WTC11 (cell line): ENCODE data around the gene PROZ. TPM values are rescaled to one million over a fixed set of nuclear protein-coding genes. Genes with fewer than 3 reads are reported as not detected.

ENCODE experiments used
- ATAC-seq: fragments of 200-7000 bp; cut with Tn5 transposase; 2 replicates; pipeline ENCODE4 v1.10.0; 2021; ENCODE audit warnings: mild to moderate bottlenecking, moderate library complexity
- CTCF ChIA-PET: fragments of 300-600 bp; sonication (Branson Sonifier 250); formaldehyde crosslinking; loops from one replicate; lab custom pipeline; 2021; ENCODE audit warnings: antibody characterized with exemption; lab: Charles Lee
- POLR2A ChIA-PET: fragments of 350-600 bp; sonication (Branson Sonifier 250); formaldehyde crosslinking; loops from one replicate; lab custom pipeline; 2021; ENCODE audit warnings: antibody characterized with exemption; lab: Charles Lee
- DNase-seq: peaks from one replicate; pipeline ENCODE4 v3.0.0; 2021; ENCODE audit warnings: low spot score
- H3K27ac Mint-ChIP-seq: 2 replicates; pipeline ENCODE4 v1.8.0; 2021; ENCODE audit warnings: mixed read lengths
- H3K27me3 Mint-ChIP-seq: 2 replicates; pipeline ENCODE4 v1.8.0; 2021; ENCODE audit warnings: low read depth, mild to moderate bottlenecking, moderate library complexity, mixed read lengths
- H3K36me3 Mint-ChIP-seq: 2 replicates; pipeline ENCODE4 v1.8.0; 2021; ENCODE audit warnings: mixed read lengths
- H3K4me1 Mint-ChIP-seq: 2 replicates; pipeline ENCODE4 v1.8.0; 2022; ENCODE audit warnings: mixed read lengths
- H3K4me3 Mint-ChIP-seq: 2 replicates; pipeline ENCODE4 v1.8.0; 2021; ENCODE audit warnings: mild to moderate bottlenecking, moderate library complexity, mixed read lengths
- H3K9me3 Mint-ChIP-seq: 2 replicates; pipeline ENCODE4 v1.8.0; 2021; ENCODE audit warnings: mixed read lengths
- CDX4 ChIP-seq: fragments of 250-450 bp; sonication (Bioruptor Pico); IDR thresholded peaks from 2 replicates; pipeline ENCODE4 v1.9.0; 2021; ENCODE audit warnings: moderate library complexity, mild to moderate bottlenecking, inconsistent platforms, borderline replicate concordance
- CREB1 ChIP-seq: sonication (generic); formaldehyde crosslinking; IDR thresholded peaks from 2 replicates; pipeline ENCODE4 v1.8.0; 2023; ENCODE audit warnings: mild to moderate bottlenecking, missing genetic modification reagents
- ESRRA ChIP-seq: sonication (generic); formaldehyde crosslinking; IDR thresholded peaks from 2 replicates; pipeline ENCODE4 v1.8.1; 2022; ENCODE audit warnings: mild to moderate bottlenecking, missing genetic modification reagents, borderline replicate concordance
- ETV6 ChIP-seq: sonication (generic); formaldehyde crosslinking; IDR thresholded peaks from 2 replicates; pipeline ENCODE4 v1.8.1; 2022; ENCODE audit warnings: mild to moderate bottlenecking, missing genetic modification reagents
- FOXP1 ChIP-seq: sonication (generic); formaldehyde crosslinking; IDR thresholded peaks from 2 replicates; pipeline ENCODE4 v1.8.0; 2022; ENCODE audit warnings: missing genetic modification reagents, mild to moderate bottlenecking, moderate library complexity, borderline replicate concordance
- HMGA2 ChIP-seq: fragments of 250-450 bp; sonication (Bioruptor Pico); IDR thresholded peaks from 2 replicates; pipeline ENCODE4 v1.4.0; 2021; ENCODE audit warnings: mild to moderate bottlenecking, moderate library complexity
- KAT7 ChIP-seq: sonication (generic); formaldehyde crosslinking; IDR thresholded peaks from 2 replicates; pipeline ENCODE4 v1.8.1; 2023; ENCODE audit warnings: missing genetic modification reagents, mild to moderate bottlenecking, borderline replicate concordance
- MYBL2 ChIP-seq: sonication (generic); formaldehyde crosslinking; IDR thresholded peaks from 2 replicates; pipeline ENCODE4 v1.8.1; 2023; ENCODE audit warnings: mild to moderate bottlenecking, moderate library complexity, missing genetic modification reagents
- NR2C2 ChIP-seq: sonication (generic); formaldehyde crosslinking; IDR thresholded peaks from 2 replicates; pipeline ENCODE4 v1.8.0; 2022; ENCODE audit warnings: mild to moderate bottlenecking, missing genetic modification reagents
- PRRX2 ChIP-seq: fragments of 250-450 bp; sonication (Bioruptor Pico); IDR thresholded peaks from 2 replicates; pipeline ENCODE4 v1.8.0; 2021; ENCODE audit warnings: mild to moderate bottlenecking
- RELA ChIP-seq: sonication (generic); formaldehyde crosslinking; IDR thresholded peaks from 2 replicates; pipeline ENCODE4 v1.8.1; 2022; ENCODE audit warnings: missing genetic modification reagents, mild to moderate bottlenecking, borderline replicate concordance
- ZBTB21 ChIP-seq: sonication (generic); formaldehyde crosslinking; IDR thresholded peaks from 2 replicates; pipeline ENCODE4 v1.8.1; 2023; ENCODE audit warnings: mild to moderate bottlenecking, missing genetic modification reagents, borderline replicate concordance
- ZMAT4 ChIP-seq: fragments of 250-450 bp; sonication (Bioruptor Pico); IDR thresholded peaks from 2 replicates; pipeline ENCODE4 v1.9.0; 2021; ENCODE audit warnings: mild to moderate bottlenecking
- ZNF263 ChIP-seq: sonication (generic); formaldehyde crosslinking; IDR thresholded peaks from 2 replicates; pipeline ENCODE4 v1.8.1; 2022; ENCODE audit warnings: low read depth, mild to moderate bottlenecking, moderate library complexity, missing genetic modification reagents
- ZNF317 ChIP-seq: sonication (generic); formaldehyde crosslinking; IDR thresholded peaks from 2 replicates; pipeline ENCODE4 v1.8.1; 2023; ENCODE audit warnings: low read depth, mild to moderate bottlenecking, moderate library complexity, missing genetic modification reagents, borderline replicate concordance
- ZNF416 ChIP-seq: fragments of 250-450 bp; sonication (Bioruptor Pico); IDR thresholded peaks from 2 replicates; pipeline ENCODE4 v1.9.0; 2021; ENCODE audit warnings: mild to moderate bottlenecking, inconsistent platforms
- ZNF423 ChIP-seq: fragments of 250-450 bp; sonication (Bioruptor Pico); IDR thresholded peaks from 2 replicates; pipeline ENCODE4 v2.1.2; 2022; ENCODE audit warnings: mild to moderate bottlenecking, moderate library complexity
- ZSCAN18 ChIP-seq: fragments of 250-450 bp; sonication (Bioruptor Pico); IDR thresholded peaks from 2 replicates; pipeline ENCODE4 v2.1.2; 2022; ENCODE audit warnings: mild to moderate bottlenecking, moderate library complexity
- total RNA-seq: library from RNA; stranded (reverse); gene quantifications from 3 replicates; pipeline ENCODE4 v1.2.3, GENCODE V29; 2021
- TF ChIP-seq, protein P1 (sequence below): sonication (generic); formaldehyde crosslinking; IDR thresholded peaks from 2 replicates; pipeline ENCODE4 v1.8.1; 2023; ENCODE audit warnings: mild to moderate bottlenecking, missing genetic modification reagents
- TF ChIP-seq, protein P2 (sequence below): sonication (generic); formaldehyde crosslinking; IDR thresholded peaks from 2 replicates; pipeline ENCODE4 v1.8.1; 2022; ENCODE audit warnings: mild to moderate bottlenecking, moderate library complexity, missing genetic modification reagents
- TF ChIP-seq, protein P3 (sequence below): sonication (generic); formaldehyde crosslinking; IDR thresholded peaks from 2 replicates; pipeline ENCODE4 v1.8.0; 2023; ENCODE audit warnings: mild to moderate bottlenecking, missing genetic modification reagents
- TF ChIP-seq, protein P4 (sequence below): sonication (generic); formaldehyde crosslinking; IDR thresholded peaks from 2 replicates; pipeline ENCODE4 v1.8.0; 2022; ENCODE audit warnings: mild to moderate bottlenecking, missing genetic modification reagents

PROZ gene
- total RNA-seq, 1 experiment from 2014 or later, result not detected

DNA sequence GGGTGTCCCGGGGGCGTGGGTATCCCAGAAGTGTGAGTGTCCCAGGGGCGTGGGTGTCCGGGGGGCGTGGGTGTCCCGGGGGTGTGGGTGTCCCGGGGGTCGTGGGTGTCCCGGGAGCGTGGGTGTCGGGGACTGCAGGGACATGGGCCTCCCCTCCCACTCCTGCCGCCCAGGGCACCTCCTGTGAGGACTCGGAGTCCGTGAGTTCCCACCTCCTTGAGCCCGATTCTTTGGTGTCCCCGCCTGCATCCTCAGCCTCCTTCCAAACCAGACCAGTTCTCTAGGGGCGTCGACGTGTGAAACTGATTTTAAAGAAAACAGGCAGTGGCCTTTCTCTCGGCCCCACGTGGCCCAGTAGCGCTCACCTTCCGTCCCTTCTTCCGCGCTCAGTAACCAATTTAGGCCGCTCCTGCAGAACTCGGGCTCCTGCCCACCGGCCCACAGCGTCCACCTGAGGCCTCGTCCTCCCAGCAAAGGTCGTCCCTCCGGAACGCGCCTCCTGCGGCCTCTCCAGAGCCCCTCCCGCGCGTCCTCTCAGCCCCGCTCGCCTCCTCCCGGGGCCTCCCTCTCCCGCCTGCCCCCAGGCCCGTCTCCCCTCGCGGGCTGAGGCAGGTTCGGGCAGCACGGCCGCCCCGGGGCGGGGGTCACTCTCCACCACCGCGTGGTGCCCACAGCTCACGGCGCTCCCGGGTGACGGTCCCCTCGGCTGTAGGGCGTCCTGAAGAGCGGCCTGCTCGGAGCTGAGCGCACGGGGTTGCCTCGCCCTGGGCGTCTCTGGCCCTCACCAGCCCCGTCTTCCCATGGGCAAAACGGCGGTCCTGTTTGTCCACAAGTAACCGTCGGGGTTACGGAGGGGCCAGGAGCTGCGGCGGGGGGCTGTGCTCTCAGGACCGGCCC is 49.0 kb upstream of the PROZ start (continued):
- TF ChIP-seq ZSCAN18 (CRISPR knock-in tag) (no peak), ZNF416 (CRISPR knock-in tag) (no peak), ESRRA (CRISPR knock-in tag) (no peak), ETV6 (CRISPR knock-in tag) (0 out of 2 replicates have a peak, but pooled peaks have one; percentile 36), PRRX2 (CRISPR knock-in tag) (no peak), KAT7 (CRISPR knock-in tag) (no peak), ZMAT4 (CRISPR knock-in tag) (no peak), NR2C2 (CRISPR knock-in tag) (no peak), CREB1 (CRISPR knock-in tag) (0 out of 2 replicates have a peak, but pooled peaks have one; percentile 28), MYBL2 (CRISPR knock-in tag) (no peak), CDX4 (CRISPR knock-in tag) (no peak), ZNF317 (CRISPR knock-in tag) (no peak)
- TF ChIP-seq, protein P1, sequence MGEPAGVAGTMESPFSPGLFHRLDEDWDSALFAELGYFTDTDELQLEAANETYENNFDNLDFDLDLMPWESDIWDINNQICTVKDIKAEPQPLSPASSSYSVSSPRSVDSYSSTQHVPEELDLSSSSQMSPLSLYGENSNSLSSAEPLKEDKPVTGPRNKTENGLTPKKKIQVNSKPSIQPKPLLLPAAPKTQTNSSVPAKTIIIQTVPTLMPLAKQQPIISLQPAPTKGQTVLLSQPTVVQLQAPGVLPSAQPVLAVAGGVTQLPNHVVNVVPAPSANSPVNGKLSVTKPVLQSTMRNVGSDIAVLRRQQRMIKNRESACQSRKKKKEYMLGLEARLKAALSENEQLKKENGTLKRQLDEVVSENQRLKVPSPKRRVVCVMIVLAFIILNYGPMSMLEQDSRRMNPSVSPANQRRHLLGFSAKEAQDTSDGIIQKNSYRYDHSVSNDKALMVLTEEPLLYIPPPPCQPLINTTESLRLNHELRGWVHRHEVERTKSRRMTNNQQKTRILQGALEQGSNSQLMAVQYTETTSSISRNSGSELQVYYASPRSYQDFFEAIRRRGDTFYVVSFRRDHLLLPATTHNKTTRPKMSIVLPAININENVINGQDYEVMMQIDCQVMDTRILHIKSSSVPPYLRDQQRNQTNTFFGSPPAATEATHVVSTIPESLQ (CRISPR knock-in tag), result no peak

DNA sequence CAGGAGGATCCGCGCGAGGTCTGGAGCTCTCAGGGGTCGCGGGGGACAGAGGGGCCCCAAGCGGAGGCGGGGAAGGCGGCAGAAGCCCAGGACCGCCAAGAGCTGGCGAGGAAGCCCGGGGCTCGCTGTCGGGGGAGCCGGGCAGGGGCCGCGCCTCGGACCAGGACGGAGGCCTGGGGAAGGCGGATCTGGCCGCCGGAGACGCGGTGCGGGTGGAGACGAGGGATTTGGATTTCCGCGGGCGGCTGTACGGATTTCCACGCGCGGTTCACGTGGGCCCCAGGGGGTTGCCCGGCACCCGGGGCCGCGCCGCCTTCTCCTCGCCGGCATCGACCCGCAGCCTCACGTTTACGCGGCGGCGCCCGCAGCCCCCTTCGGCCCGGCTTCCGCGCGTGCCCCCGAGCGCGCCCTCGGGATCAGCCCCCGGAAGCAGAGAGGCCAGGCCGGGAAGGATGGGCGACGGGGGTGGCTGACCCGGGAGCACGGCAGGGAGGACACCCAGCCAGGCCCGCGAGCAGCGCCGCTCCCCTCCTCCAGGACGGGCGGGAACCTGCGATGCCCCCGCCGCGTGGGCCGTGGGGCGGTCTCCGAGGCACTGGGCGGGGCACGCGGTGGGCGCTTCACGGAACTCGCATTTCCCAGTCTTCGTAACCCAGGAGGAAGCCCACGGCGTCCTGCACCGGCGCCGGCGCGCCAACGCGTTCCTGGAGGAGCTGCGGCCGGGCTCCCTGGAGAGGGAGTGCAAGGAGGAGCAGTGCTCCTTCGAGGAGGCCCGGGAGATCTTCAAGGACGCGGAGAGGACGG is 48.2 kb upstream of the PROZ start:
- CTCF ChIA-PET, result interaction anchor here (1.0 to 1.2 kb wide), 2 partner anchors 20 to 81 kb away, joined by 3 to 5 read pairs; no protein-coding TSS in a partner anchor
- Mint-ChIP-seq H3K27ac (no peak overlapping the region), H3K4me1 (peaks cover 8% of the 10 kb centered on the region), H3K9me3 (peaks cover 6% of the 10 kb centered on the region), H3K4me3 (peak overlapping the region; percentile 55), H3K36me3 (0 out of 2 replicates have a peak, but pooled peaks cover 2% of the 10 kb centered on the region), H3K27me3 (peaks cover 21% of the 10 kb centered on the region)
- TF ChIP-seq KAT7 (CRISPR knock-in tag), result peak; percentile 72; the same call in 1 of the 2 replicates
- TF ChIP-seq MYBL2 (CRISPR knock-in tag), result 0 out of 2 replicates have a peak, but pooled peaks have one; percentile 20
- TF ChIP-seq RELA (CRISPR knock-in tag), result 0 out of 2 replicates have a peak, but pooled peaks have one; percentile 13
- TF ChIP-seq ZNF263 (CRISPR knock-in tag), result peak; percentile 95
- no peak for TF ChIP-seq HMGA2
- TF ChIP-seq, protein P2, sequence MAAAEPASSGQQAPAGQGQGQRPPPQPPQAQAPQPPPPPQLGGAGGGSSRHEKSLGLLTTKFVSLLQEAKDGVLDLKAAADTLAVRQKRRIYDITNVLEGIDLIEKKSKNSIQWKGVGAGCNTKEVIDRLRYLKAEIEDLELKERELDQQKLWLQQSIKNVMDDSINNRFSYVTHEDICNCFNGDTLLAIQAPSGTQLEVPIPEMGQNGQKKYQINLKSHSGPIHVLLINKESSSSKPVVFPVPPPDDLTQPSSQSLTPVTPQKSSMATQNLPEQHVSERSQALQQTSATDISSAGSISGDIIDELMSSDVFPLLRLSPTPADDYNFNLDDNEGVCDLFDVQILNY, result no peak
- TF ChIP-seq, protein P3, sequence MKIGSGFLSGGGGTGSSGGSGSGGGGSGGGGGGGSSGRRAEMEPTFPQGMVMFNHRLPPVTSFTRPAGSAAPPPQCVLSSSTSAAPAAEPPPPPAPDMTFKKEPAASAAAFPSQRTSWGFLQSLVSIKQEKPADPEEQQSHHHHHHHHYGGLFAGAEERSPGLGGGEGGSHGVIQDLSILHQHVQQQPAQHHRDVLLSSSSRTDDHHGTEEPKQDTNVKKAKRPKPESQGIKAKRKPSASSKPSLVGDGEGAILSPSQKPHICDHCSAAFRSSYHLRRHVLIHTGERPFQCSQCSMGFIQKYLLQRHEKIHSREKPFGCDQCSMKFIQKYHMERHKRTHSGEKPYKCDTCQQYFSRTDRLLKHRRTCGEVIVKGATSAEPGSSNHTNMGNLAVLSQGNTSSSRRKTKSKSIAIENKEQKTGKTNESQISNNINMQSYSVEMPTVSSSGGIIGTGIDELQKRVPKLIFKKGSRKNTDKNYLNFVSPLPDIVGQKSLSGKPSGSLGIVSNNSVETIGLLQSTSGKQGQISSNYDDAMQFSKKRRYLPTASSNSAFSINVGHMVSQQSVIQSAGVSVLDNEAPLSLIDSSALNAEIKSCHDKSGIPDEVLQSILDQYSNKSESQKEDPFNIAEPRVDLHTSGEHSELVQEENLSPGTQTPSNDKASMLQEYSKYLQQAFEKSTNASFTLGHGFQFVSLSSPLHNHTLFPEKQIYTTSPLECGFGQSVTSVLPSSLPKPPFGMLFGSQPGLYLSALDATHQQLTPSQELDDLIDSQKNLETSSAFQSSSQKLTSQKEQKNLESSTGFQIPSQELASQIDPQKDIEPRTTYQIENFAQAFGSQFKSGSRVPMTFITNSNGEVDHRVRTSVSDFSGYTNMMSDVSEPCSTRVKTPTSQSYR (CRISPR knock-in tag), result no peak
- TF ChIP-seq, protein P4, sequence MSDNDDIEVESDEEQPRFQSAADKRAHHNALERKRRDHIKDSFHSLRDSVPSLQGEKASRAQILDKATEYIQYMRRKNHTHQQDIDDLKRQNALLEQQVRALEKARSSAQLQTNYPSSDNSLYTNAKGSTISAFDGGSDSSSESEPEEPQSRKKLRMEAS (CRISPR knock-in tag), result peak; percentile 16
- peak; percentile 40; the same call in 1 of the 2 replicates for TF ChIP-seq ZNF423 (CRISPR knock-in tag)
- peak; percentile 52; the same call in 1 of the 2 replicates for TF ChIP-seq FOXP1 (CRISPR knock-in tag)
- TF ChIP-seq ZBTB21 (CRISPR knock-in tag), result no peak
- ATAC-seq (peak; percentile 35), DNase-seq (peak; percentile 31)
- POLR2A ChIA-PET, result interaction anchor here (1.1 kb wide), 1 partner anchor 13 kb away, joined by 3 read pairs; no protein-coding TSS in a partner anchor
